Retinal pigment epithelial cell (primary cell): ENCODE results near the gene PLXNA4.

Experiments used
- DNase-seq: peaks from one replicate; pipeline ENCODE4 v3.0.0-alpha.2; 2010; ENCODE audit warnings: low read depth
- H3K4me3 ChIP-seq: 2 replicates; pipeline ENCODE4 v1.5.1; 2011; ENCODE audit warnings: mild to moderate bottlenecking, low read length, control low read depth, moderate library complexity
- TF ChIP-seq, protein P1 (sequence below): conservative IDR thresholded peaks from 2 replicates; pipeline ENCODE4 v1.5.1; 2011; ENCODE audit warnings: low read depth, low read length, control low read depth, inconsistent platforms

PLXNA4 gene

DNA sequence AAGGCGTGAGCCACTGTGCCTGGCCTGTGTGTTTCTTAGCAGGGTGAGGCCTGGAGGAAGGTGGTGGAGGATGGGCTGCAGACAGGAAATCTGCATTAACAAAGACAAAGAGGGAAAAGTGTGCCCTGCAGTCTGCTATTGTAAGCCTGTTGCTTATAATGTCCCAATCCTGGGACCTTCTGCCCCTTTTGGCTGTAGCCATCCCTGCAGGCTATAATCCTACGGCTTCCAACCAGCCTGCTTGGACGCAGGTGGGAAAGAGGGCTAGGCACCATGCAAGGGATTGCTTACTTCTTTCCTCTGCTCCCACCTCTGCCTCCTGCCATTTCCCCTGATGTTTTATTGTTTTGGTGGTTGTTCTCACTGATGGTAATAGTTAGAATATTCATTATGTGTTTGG lies 434.3 kb downstream of the PLXNA4 start:
- DNase-seq, result no peak
- TF ChIP-seq, protein P1, sequence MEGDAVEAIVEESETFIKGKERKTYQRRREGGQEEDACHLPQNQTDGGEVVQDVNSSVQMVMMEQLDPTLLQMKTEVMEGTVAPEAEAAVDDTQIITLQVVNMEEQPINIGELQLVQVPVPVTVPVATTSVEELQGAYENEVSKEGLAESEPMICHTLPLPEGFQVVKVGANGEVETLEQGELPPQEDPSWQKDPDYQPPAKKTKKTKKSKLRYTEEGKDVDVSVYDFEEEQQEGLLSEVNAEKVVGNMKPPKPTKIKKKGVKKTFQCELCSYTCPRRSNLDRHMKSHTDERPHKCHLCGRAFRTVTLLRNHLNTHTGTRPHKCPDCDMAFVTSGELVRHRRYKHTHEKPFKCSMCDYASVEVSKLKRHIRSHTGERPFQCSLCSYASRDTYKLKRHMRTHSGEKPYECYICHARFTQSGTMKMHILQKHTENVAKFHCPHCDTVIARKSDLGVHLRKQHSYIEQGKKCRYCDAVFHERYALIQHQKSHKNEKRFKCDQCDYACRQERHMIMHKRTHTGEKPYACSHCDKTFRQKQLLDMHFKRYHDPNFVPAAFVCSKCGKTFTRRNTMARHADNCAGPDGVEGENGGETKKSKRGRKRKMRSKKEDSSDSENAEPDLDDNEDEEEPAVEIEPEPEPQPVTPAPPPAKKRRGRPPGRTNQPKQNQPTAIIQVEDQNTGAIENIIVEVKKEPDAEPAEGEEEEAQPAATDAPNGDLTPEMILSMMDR, result no peak
- H3K4me3 ChIP-seq, result no peak overlapping the region

DNA sequence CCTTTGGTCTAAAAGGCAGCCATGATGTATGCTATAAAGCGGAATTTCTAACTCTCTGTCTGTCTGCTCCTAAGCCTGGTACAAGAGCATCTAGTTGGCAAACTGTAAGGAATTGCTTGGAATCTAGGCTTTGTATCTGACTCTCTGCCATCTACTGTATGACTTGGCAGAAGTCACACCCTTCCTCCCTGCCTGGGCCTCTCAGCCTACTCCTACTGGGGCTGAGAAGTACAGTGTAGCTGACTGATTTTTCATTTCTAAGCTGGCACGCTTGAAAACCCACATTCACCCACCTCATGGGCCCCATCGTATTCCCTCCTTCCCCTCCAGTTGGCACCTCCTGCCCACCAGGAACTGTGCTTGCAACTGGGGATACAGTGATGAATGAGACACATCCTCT lies 435.2 kb downstream of the PLXNA4 start:
- H3K4me3 ChIP-seq, result no peak overlapping the region
- TF ChIP-seq, protein P1, result no peak
- no peak for DNase-seq

DNA sequence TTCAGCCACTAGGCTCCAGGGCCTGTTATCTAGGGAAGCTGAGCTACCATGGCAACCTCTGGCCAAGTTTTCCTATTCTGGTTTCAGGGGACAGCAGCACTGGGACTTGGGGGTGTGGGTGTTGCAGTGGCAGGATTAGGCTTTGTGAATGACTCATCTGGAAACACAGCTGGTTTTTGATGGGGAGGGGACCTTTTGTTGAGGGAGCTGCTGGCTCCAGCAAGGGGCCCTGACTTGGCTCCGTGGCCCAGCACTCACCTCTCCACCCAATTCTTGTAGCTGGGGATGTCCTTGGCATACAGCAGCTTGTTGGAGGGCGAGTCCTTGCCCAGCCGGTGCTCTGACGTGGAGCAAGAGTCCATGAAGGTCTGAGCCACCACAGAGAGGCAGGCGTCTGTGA lies 435.9 kb downstream of the PLXNA4 start:
- no peak overlapping the region for H3K4me3 ChIP-seq
- DNase-seq, result no peak
- TF ChIP-seq, protein P1, result no peak

DNA sequence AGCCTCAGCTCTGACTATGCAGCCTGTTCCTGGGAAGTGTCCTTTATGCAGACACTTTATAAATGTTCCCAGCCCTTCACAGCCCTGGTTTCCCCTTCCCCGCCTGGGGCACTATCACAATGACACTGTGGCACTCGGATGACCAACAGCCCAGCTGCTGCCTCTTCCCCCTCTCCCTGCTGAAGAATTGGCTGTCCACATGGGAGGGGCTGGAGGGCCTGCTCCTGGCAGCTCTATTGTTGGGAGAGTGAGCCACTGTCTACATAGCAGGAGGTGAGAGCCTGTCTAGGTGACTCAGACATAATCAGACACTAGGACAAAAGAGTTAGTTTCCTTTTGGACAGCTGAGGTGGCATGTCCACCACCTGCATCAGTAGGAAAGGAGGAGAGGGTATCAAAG lies 437.5 kb downstream of the PLXNA4 start:
- TF ChIP-seq, protein P1, result no peak
- no peak for DNase-seq
- no peak overlapping the region for H3K4me3 ChIP-seq

DNA sequence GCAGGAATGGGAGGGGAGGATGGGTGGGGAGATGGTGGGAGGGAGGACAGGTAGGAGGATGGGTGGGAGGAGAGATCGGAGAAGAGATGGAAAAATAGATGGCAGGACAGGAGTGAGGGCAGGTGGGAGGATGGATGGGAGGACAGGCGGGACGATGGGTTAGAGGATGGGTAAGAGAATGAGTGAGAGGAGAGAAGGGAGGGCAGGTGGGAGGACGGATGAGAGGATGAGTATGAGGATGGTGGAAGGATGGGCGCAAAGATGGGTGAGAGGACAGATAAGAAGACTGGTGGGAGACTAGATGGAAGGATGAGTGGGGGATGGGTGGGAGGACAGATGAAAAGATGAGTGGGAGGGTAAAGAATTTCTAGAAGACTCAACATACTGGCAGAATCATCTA lies 438.6 kb downstream of the PLXNA4 start:
- no peak for DNase-seq
- no peak overlapping the region for H3K4me3 ChIP-seq
- TF ChIP-seq, protein P1, result no peak

DNA sequence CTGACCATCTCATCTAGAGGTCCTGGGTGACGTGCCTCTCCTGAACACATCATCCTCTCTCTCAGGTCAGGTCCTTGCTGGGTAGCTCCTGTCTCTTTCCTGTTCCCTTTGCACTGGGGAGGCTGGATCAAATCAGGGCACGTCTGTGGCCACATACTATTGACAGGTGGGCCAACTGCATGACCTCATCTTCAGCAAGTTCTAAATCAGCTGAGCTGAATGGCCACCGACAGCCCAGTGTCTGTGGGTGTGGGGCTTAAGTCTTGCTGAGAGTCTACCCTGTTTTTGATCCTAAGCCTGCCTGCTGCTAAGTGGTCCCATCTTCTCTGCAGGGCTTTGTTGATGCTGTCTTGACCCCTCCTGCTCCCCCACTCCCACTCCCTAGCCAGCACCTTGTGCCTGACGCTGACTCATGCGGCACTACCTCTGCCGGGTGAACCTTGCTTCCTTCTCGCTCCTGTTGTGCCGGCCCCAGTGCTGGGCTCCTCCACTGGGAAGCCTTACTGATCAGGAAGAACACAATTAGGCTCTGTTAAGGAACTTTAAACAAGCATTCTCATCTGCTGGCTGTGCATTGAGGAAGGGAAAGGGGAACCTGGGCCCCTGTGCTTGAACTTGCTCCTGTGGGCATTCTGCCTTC lies 440.4 kb downstream of the PLXNA4 start:
- TF ChIP-seq, protein P1, result no peak
- no peak for DNase-seq
- no peak overlapping the region for H3K4me3 ChIP-seq

DNA sequence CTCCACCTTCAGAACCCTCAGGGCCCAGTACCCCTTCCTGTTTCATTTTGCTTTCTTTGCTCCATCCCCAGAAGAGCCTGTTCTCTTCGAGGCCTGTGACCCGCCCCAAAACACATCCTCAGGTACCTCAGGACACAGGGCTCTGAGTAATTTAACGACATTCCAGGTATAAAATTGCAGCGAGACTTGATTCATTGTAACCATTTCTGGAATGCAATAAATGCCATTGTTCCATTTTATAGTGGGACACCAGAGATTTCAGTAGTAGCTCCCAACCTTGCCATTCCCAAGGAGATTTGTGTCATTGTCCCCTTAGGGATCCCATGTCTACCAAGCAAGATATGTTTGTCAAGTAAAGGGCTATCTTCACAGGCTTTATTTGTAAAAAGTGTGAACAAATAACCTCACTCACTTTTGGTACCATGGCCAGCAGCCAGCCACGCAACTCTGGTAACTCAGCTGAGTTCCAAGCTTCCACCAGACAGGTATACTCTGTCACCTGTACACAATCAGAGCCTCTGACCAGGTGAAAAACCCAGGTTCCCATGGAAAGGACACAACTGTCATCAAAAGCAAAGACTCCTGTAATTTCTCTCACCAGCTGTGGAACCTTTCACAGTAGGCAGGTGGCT lies 441.3 kb downstream of the PLXNA4 start:
- H3K4me3 ChIP-seq, result no peak overlapping the region
- TF ChIP-seq, protein P1, result no peak
- no peak for DNase-seq
